NCI-H1436 treated with DMSO at 0.1 percent for 48 hours (cell line): ENCODE measurements around the gene AAMP.

Source experiments
- DNase-seq: peaks from one replicate; lab custom pipeline; 2025; lab: John Stamatoyannopoulos, UW

AAMP gene

DNA sequence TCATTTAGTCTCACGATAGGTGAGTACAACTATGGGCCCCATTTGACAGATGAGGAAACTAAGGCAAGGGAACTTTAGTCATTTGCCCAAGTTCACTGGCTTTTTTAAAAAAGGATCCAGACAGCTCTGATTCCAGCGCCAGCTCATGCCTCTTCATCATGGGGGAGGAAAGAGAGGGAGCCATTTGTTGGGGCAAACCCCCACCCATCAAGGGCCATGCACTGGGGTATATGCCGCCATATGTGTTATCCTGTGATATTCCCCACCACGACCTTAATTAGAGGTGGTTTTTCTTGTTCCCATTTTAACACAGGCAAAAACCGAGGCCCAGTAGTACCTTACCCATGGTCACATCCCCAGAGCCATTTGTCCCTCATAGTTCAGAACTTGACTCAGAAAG is 9.8 kb downstream of the AAMP start:
- DNase-seq, result no peak

DNA sequence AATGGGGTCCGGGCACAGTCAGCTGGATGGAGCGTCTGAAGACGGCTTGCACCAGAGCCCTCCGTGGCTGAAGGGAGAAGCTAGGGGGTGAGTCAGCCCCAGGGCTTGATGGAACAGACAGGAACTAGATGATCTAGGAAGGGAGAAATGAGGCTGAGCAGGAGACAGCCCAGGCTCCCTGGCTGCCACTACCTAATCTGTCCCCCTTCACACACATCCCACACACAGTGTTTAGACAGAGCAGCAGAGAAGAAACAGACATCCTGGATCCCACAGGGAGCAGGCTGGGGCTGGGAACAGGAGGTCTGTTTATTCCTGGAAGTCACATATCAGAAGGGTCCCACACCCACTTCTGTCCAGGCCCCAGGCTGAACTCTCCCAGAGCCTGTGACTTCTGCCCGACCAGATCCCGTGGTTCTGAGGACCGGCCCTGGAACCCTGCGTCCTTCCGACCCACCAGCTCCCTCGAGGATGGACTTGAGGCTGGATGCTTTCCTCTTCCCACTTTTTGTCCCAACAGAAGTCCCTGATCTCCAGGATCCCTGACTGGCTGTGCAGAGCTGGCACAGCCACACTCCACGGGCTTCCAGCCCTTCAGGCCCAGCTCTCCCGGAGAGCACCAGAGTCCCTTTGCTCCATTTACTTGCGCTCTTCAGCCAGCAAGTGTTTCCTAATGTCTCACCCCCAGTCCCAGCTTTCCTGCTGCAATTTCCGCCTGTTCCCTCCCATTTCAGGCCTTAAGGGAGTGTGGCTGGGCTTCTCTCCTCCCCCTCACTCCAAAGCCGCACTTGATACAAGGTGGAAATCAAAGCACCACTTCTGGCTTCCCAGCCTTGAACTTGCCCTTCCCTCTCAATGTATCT is 10.6 kb downstream of the AAMP start:
- no peak for DNase-seq

DNA sequence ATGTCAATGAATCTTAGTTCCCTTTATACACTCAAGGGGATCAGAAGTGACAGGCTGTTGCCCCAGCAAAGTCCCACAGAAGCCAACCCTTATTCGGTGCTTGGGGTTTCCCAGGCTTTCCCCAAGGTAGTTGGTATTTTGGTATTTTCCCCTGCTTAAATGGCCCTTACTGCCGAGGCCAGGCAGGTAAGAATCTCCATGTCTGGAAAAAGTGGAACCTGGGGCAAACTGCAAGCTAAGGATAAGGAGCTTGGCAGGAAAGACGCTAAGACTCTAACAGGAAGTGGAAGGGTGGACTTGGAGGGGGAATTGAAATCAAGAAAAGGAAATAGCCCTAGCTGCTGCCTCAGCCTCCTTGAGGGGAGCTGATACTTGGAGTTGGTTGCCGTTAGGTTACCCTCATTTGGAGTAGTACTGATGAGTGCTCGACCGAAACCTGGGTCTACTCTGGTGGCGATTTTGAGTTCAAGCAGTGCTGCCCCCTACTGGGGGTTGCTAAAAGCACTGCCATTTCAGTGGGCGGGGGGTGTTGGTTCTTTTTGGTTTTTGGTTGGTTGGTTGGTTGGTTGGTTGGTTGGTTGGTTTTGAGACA is 12.5 kb downstream of the AAMP start:
- DNase-seq, result no peak

DNA sequence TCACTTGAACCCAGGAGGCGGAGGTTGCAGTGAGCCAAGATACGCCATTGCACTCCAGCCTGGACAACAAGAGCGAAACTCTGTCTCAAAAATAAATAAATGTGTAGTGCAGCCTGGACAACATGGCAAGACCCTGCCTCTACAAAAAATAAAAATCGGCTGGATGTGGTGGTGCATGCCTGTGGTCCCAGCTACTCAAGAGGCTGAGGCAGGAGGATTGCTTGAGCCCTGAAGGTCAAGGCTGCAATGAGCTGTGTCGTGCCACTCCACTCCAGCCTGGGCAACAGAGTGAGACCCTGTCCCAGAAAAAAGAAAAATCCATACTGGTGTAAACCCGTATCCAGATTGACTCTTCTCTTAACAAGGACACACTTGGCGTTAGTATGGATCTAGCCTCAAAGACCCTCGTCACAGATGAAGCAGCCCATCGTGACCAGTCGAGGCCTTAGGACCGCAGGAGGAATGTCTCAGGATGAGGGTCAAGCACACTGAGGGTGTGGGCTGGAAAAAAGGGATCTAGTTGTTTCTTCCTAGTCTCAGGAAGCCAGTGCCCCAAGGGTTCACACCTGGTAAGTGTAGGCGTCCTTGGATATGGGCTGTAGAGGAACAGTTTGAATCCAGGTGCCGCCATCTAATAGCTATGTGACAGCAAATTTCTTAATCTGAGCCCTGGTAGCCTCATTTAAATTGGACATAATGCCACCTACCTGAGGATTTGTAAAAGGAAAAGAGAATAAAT is 13.2 kb downstream of the AAMP start:
- DNase-seq, result no peak

DNA sequence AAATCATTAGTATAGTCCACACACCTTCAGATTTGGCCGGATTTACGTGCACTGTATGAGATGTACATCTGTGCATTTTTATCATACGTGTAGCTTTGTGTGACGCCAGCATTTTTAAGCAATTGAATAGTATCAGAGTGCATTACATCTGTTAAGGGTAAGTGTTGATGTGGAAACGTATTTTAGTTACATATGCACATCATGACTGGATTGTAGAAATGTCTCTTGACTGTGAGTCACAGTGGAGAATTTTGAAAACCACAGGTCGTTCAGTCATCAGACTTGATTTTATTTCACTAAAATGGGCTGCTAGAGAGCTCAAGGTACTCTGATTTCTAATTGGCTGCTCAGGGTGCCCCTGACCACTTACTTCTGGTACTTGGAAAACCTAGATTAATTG is 14.5 kb downstream of the AAMP start:
- DNase-seq, result no peak

DNA sequence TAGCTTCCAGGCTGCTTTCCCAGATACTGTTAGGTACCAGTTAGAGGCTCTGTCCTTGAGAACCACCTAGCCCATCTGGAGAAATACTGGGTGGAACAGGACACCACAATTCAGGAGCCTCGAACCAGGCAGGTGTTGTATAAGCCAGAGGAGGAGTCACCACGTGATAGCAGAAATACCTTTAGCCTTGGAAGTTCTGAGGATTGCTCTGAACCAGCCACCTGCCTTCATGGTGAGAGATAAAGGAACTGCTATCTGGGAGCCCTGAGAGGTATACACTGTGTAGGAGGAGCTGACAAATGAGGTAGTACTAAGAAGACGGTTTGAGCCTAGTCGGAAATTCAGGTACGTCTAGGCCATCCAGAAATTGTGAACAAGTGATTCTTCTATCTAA is 16.7 kb downstream of the AAMP start:
- no peak for DNase-seq

DNA sequence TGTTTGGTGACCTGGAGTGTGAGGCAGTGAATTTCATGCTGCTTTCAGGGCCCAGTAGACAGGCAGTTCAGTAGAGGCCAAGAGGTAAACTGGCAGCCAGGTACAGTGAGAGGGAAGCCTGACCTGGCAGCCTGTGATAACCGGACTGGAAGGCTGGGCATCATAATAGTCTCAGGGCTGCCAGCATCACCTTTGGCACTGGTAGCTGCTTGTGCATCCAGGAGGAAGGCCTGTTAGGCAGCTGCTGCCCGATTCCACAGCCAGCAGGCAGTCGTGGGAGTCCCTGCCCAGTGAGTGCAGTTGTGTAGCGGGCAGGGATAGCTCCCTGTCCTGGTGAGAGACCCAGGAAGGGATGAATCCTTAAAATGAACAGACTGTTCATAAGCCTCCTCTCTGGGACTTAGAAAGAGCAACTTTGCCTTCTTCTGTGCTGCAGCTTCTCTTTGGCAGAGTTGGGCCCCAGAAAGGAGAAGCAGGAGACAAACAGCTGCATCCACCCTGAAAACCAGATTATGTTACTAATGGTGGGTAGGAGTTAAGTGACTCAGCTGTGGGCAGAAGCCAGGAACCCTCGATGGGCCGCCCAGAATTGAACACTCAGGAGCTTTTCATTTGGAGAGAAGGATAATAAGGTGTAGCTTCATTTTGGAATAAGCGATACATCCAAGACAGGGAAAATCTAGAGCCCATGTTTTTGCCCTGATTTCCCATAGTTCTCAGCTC is 17.3 kb downstream of the AAMP start:
- DNase-seq, result no peak

DNA sequence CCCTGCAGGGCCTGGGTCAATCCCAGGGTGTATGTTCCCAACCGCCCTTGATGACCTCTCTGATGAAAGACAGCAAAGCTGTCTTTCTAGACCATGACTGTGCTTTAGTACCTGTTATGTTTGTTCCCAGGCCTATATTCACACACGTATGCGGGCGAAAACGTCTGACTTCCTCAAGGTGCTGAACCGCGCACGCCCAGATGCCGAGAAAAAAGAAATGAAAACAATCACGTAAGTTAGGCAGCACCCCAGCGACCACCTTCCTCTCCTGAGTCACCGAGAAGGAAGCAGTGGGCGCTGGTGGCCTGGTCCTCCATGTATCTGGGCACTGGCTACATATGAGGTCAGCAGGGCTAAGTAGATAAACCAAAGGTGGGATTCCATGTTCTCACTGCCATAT is 20.2 kb downstream of the AAMP start:
- no peak for DNase-seq

DNA sequence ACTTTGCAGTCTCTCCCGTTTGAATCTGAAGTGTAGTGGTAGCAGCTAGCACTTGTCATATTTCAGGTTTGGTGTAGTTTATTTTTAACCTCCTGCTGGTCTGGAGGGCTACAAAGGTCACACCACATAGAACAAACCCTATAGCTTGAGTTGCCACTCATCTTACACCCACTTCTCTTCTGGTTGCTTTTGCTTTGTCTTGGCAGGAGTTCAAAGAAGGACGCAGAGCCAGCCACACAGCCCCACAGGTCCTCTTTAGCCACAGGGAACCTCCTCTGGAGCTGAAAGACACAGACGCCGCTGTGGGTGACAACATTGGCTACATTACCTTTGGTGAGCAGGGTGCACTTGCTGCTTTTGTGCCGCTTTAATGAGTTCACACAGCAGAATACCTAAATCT is 24.7 kb downstream of the AAMP start:
- no peak for DNase-seq

DNA sequence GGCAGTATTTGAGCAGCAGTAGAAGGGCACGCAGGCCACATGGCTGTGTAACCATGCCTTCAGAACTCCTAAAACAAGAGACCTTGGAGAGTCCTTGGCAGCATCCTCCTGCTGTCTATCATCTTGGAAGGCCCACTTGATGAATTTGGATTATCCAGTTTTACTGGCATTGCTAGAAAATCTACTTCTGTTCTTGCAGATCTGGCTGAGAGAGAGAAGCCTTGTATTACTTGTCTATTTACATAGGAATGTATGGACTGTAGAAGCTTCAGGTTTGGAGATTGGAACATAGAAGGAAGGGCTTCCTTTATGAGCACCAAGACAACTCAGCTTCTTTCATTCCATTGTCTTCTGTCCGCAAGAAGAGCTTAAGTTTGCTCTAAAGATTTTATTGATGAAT is 25.3 kb downstream of the AAMP start:
- DNase-seq, result no peak

DNA sequence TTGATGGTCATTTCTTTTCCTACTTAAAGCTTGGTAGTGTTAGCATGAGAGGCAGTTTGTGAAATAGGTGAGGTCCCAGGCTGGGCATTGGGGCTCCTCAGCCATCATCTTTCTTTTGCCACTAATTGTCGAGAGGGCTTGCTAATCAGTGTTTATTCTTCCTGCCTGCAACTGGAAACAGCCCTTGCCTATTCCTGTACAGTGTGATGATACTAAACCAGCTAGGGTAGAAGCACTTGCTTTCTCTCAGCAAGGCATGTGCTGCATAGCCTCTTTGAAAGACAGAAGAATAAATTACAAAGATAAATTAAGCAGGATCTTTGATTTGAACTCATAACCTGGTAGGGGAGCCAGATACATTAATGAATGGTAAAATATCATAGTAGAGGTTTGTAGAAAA is 25.7 kb downstream of the AAMP start:
- no peak for DNase-seq

DNA sequence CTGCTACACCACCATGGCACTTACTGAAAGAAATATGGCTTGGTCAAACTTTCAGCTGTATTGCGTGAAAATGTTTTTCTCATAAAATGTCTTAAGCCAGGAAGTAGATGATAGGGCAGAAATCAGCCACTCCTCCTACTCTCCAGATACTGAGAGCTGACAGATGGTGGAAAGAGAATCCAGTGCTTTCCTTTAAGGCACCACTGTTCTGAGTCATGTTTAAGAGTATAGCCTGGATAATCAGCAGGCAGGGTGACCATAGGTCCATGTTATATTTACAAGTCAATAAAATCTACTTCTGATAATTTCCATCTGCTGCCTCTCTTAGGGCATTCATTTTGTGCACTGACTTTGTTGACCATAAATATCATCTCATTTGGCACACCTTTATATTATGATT is 31.1 kb downstream of the AAMP start:
- no peak for DNase-seq

DNA sequence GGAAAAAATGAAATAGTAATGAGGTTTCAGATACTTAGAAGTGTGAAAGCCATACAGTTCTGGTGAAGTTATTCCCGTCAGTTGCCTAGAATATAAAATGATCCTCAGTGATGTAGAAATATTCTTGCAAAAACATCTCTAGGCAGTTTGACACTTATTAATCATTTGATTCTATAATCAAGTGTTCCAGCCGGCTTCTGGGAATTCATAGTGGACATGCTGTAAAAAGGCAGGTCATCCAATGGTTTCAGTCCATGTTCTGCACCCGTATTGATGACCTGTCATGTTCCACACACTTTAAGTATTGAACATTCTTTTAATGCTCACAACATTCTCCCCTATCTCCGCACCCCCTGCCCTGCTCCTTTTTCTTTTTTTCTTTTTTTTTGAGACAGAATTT is 33.1 kb downstream of the AAMP start:
- DNase-seq, result no peak

DNA sequence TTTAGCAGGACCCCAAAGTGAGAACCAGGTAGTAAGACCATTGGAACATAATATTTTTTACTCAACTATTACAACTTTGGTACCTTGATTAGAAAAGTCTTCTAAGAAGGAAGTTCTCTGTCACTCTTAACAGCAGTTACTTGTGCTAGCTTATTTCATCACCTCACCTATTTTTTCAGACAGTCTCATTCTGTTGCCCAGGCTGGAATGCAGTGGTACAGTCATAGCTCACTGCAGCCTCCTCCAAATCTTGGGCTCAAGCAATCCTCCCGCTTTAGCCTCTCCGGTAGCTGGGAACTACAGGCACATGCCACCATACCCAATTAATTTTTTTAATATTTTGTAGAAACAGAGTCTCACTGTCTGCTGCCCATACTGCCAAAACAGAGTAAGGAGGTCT is 34.9 kb downstream of the AAMP start:
- no peak for DNase-seq

DNA sequence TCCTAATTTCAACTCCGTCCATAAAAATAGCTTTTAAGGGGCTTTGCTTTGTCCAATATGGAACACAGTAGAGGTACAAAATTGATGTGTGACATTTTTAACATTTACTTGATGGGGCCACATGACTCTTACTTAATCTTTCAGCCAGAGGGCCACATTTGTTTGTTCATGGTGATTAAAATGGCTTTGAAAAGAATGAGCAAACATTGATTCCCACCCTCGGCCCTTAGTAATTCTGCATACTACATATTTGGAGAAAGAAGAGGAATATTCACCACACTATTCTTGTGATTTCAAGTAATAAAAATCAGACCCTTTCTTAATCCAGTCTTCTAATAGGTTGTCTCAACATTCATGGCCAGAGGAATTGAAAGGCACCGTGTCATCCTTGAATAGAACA is 35.4 kb downstream of the AAMP start:
- DNase-seq, result no peak

DNA sequence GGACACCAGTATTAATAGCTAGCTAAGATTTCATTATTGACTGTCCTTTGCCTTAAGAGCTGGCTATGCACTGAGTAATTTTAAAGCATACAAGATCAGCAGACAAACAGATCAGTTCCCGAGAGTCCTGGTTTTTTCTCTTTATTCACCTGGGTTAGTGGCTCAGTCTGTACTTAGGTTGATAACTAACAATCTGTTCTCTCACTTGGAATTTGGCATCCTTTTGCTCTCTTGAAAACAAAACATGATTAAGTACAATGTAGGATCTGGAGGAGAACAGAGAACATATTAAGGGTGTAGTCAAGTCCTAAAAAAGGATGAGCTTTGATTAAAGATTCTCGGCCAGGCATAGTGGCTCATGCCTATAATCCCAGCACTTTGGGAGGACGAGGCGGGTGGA is 36.4 kb downstream of the AAMP start:
- DNase-seq, result no peak

DNA sequence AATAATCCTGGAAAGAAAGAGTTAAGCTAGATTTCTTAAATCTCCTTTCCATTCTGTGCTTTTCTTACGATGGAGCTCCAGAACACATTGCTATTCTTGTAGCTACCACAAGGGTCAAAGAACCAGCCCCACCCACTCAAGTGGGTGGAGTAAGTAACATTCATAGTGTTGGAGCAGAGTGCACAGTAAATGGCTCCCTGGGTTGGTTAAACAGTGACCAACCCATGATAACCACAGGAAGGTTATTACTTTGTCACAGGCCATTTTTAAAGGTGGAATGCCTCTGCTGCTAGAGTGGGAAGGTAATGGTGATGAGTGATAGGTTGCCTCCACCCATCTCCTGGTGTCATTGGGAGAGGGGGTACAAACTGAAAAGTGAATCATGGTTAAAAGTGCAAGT is 39.1 kb downstream of the AAMP start:
- DNase-seq, result no peak

DNA sequence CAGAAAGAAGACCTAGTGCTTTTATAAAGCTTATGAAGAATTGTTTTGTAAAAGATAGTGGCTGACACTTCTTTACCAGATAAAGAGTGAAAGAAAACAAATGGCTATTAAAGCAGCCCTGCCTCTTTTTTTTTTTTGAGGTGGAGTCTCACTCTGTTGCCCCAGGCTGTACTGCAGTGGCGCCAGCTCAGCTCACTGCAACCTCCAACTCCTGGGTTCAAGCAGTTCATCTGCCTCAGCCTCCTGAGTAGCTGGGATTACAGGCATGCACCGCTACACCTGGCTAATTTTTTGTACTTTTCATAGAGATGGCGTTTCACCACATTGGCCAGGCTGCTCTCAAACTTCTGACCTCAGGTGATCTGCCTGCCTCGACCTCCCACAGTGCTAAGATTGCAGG is 40.1 kb downstream of the AAMP start:
- DNase-seq, result no peak

DNA sequence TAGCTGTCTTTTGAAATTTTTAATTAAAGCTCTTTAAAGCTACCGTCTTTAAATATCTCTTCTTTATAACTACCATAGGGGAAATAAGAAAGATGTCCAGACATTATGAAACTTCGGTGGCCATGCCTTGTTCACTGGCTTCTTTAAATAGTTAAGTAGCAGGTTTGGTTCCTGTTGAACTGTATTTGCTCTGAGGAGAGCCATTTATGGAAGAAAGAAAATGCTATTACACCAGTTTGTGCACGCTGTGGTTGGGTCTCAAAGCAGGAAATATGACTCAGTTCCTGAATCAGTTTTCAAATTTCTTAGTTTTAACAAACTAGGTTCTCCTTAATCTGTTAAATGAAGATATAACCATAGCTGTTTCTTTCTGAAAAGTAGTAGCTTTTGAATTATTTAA is 40.7 kb downstream of the AAMP start:
- DNase-seq, result no peak

DNA sequence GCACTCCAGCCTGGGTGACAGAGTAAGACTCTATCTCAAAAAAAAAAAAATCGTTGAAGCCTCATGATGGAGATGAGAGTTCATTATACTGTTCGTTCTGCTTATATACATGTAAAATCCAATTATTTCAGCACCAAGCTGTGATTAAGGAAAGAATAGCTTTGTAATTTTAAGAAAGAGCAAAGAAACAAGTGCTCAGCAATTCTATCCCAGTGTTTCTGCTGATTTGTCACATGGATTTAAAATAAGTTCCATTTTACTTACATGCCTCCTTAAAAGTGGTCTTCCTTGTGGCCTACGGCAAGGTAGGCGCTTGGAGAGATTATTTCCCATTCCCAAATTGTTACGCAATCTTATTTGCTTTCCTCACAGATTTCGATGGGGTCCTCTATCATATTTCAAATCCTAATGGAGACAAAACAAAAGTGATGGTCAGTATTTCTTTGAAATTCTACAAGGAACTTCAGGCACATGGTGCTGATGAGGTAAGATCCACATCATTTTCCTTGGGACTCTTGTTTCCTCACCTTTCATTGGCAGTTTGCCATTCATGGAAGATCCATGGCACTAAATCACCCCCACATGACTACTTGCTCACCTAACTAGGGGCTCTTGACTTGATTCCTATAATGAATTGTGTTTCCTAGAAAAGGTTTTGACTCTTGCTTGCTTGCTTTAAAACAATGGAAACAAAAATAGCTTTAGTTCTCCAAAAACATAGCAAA is 41.4 kb downstream of the AAMP start:
- no peak for DNase-seq

DNA sequence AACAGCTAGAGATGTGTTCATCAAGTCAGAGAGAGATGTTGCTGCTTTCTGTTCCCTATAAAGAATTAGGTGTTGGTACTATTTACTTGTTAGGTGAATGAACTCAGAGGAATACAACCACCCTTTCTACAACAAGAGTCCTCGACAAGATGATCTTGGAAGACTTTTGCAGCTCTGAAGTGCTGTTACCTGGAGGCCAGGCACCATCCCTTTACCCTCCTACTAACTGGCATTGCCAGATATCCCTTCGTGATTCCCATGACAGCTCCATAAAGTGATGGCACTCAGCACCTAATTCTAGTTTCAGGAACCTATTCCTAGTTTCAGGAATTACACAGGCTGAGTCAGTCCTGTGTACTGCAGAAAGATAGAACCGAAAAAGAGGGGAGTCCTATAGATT is 43.0 kb downstream of the AAMP start:
- DNase-seq, result no peak

DNA sequence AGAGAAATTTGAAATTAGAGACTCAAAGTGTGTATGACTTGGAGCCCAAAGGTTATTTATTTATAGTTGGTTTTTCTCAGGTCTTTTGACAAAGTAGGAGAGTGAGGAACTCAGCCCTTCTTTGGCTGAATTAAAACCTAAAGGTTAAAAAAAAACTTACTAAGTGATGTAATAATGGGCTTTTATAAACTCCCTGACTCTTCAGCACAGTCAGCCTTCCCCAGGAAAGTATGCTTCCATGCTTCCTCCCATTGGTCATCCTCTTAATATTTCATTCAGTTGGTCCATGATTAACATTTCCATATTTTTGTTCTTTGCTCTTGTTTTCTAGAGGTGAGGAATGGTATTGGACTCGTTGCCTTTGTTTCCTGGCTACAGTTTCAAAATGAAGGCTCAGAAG is 45.8 kb downstream of the AAMP start:
- no peak for DNase-seq
